GM23338 (cell line): ENCODE measurements around the gene CMSS1. TPM values are rescaled to one million over a fixed set of nuclear protein-coding genes. Genes with fewer than 3 reads are reported as not detected.

Source experiments
- ATAC-seq: fragments of 200-7000 bp; cut with Tn5 transposase; 3 replicates; pipeline ENCODE4 v1.9.1; 2020
- DNase-seq: peaks from one replicate; pipeline ENCODE4 v3.0.0-alpha.2; 2015; ENCODE audit warnings: low spot score
- H2AFZ ChIP-seq: fragments of 200-600 bp; sonication (generic); 2 replicates; pipeline ENCODE4 v1.8.0; 2016; ENCODE audit warnings: antibody characterized with exemption, mild to moderate bottlenecking, moderate library complexity
- H3F3A ChIP-seq: fragments of 200-600 bp; sonication (generic); replicated peaks from 2 replicates; pipeline ENCODE4 v1.8.0; 2017; ENCODE audit warnings: antibody characterized with exemption, mixed run types, low read depth
- H3K27ac ChIP-seq: fragments of 200-600 bp; sonication (generic); 2 replicates; pipeline ENCODE4 v1.6.1; 2016; ENCODE audit warnings: low read depth
- H3K27me3 ChIP-seq: fragments of 200-600 bp; sonication (generic); 2 replicates; pipeline ENCODE4 v1.8.0; 2016; ENCODE audit warnings: mild to moderate bottlenecking, mixed run types, moderate library complexity; ENCODE audit not compliant: insufficient read depth
- H3K36me3 ChIP-seq: fragments of 200-600 bp; sonication (generic); 2 replicates; pipeline ENCODE4 v1.8.0; 2016; ENCODE audit warnings: mild to moderate bottlenecking; ENCODE audit not compliant: insufficient read depth
- H3K4me1 ChIP-seq: fragments of 200-600 bp; sonication (generic); 2 replicates; pipeline ENCODE4 v1.8.0; 2016; ENCODE audit warnings: mild to moderate bottlenecking, moderate library complexity; ENCODE audit not compliant: insufficient read depth
- H3K4me2 ChIP-seq: fragments of 200-600 bp; sonication (generic); 2 replicates; pipeline ENCODE4 v1.7.1; 2017; ENCODE audit warnings: mixed run types
- H3K4me3 ChIP-seq: fragments of 200-600 bp; sonication (generic); 2 replicates; pipeline ENCODE4 v1.6.1; 2016; ENCODE audit warnings: mixed run types
- H3K79me2 ChIP-seq: fragments of 200-600 bp; sonication (generic); replicated peaks from 2 replicates; pipeline ENCODE4 v1.8.0; 2017; ENCODE audit warnings: mild to moderate bottlenecking; ENCODE audit not compliant: insufficient read depth
- H3K9me2 ChIP-seq: fragments of 200-600 bp; sonication (generic); 2 replicates; pipeline ENCODE4 v1.8.0; 2017; ENCODE audit not compliant: insufficient read depth
- H4K20me1 ChIP-seq: fragments of 200-600 bp; sonication (generic); replicated peaks from 2 replicates; pipeline ENCODE4 v1.8.0; 2017; ENCODE audit warnings: mild to moderate bottlenecking; ENCODE audit not compliant: insufficient read depth
- H3K27ac Mint-ChIP-seq: 2 replicates; pipeline ENCODE4 v1.8.0; 2020; ENCODE audit warnings: inconsistent platforms, mild to moderate bottlenecking, moderate library complexity, mixed read lengths
- H3K27me3 Mint-ChIP-seq: 3 replicates; pipeline ENCODE4 v1.8.0; 2022; ENCODE audit warnings: low read depth, mild to moderate bottlenecking, moderate library complexity, mixed read lengths, inconsistent platforms; ENCODE audit not compliant: insufficient read depth, poor library complexity
- H3K36me3 Mint-ChIP-seq: 3 replicates; pipeline ENCODE4 v1.8.0; 2021; ENCODE audit warnings: low read depth, mild to moderate bottlenecking, inconsistent platforms, moderate library complexity, mixed read lengths
- H3K4me1 Mint-ChIP-seq: 3 replicates; pipeline ENCODE4 v1.8.0; 2020; ENCODE audit warnings: mild to moderate bottlenecking, inconsistent platforms, mixed read lengths
- H3K4me3 Mint-ChIP-seq: 3 replicates; pipeline ENCODE4 v1.8.0; 2021; ENCODE audit warnings: moderate library complexity, mild to moderate bottlenecking, inconsistent platforms, mixed read lengths
- H3K9me3 Mint-ChIP-seq: 3 replicates; pipeline ENCODE4 v1.8.0; 2020; ENCODE audit warnings: moderate library complexity, mild to moderate bottlenecking, inconsistent platforms, mixed read lengths
- CREB1 ChIP-seq: fragments of 250-450 bp; sonication (Bioruptor Pico); IDR thresholded peaks from 2 replicates; pipeline ENCODE4 v1.5.0; 2020; ENCODE audit warnings: low read depth, mild to moderate bottlenecking, moderate library complexity
- EZH2phosphoT487 ChIP-seq: fragments of 200-600 bp; sonication (generic); IDR thresholded peaks from one replicate; pipeline ENCODE4 v1.8.1; 2018; ENCODE audit warnings: antibody characterized with exemption; ENCODE audit not compliant: unreplicated experiment
- NANOG ChIP-seq: IDR thresholded peaks from 2 replicates; pipeline ENCODE4 v1.6.1; 2016; ENCODE audit warnings: antibody characterized with exemption, borderline replicate concordance
- STAT1 ChIP-seq: IDR thresholded peaks from one replicate; pipeline ENCODE4 v1.6.1; 2016; ENCODE audit warnings: antibody characterized with exemption; ENCODE audit not compliant: unreplicated experiment
- ZNF331 ChIP-seq: fragments of 250-450 bp; sonication (Bioruptor Pico); IDR thresholded peaks from 2 replicates; pipeline ENCODE4 v1.5.0; 2020; ENCODE audit warnings: low read depth, mild to moderate bottlenecking, moderate library complexity
- polyA plus RNA-seq: library from polyadenylated mRNA; unstranded; fragments of >200 nt; fragmentation: Nextera tagmentation; extraction: Ambion mirVana; gene quantifications from 2 replicates; pipeline ENCODE4 v1.2.1, GENCODE V29; 2016
- total RNA-seq: library from RNA; depleted of rRNA; stranded (reverse); fragments of >200 nt; shearing (Covaris generic); gene quantifications from 2 replicates; pipeline ENCODE4 v1.2.3, GENCODE V29; 2014
- TF ChIP-seq, protein P1 (sequence below): fragments of 250-450 bp; sonication (Bioruptor Pico); IDR thresholded peaks from 2 replicates; pipeline ENCODE4 v1.5.0; 2020; ENCODE audit warnings: mild to moderate bottlenecking, moderate library complexity
- TF ChIP-seq, protein P2 (sequence below): IDR thresholded peaks from 2 replicates; pipeline ENCODE4 v1.6.1; 2016; ENCODE audit warnings: antibody characterized with exemption

Gene CMSS1
- total and polyA plus RNA-seq, 2 experiments from 2014 or later = 39.4 to 187 TPM

DNA sequence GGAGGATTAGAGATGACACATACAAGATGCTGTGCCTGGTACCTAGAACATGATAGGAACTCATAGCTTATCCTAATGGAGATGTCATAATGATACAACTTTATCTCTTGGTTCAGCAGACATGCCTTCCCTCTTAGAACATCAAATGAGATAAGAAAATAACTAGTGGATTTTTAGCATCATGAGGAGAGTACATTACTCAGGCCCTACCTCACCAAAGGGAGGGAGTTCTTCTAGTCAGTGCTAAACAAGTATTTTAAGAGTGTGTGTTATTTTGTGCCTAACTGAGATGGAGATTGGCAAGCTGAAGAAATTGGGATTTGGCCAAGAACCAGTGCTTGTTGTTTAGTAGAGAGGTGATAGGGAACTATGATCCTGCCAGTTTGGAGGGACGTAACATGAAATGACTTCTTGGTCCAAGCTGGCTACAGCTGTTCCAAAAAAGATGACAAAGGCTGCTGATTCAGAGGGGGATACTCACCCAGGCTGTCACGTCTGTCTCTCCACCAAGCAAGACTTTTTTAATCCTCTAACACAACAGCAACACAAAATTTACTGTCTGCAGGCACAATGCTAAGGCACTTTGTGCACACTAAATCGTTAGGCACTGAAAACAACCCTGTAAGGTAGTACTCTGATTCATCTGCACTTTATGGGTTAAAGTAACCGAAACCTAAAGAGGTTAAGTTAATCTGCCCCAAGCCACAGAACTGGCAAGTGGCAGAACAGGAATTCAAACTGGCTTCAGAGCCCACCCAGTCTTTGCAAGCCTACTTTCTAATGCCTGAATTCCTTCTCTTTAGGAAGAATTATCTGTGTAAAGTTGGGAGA lies 126.5 kb downstream of the CMSS1 start:
- Histone ChIP-seq H3K36me3 (no peaks in the 10 kb centered on the region), H3K4me2 (no peak overlapping the region), H3K79me2 (no peaks in the 10 kb centered on the region; the same call in 1 of the 2 replicates), H4K20me1 (no peaks in the 10 kb centered on the region), H3K4me1 (peaks cover 32% of the 10 kb centered on the region), H3F3A (no peaks in the 10 kb centered on the region), H2AFZ (no peak overlapping the region), H3K27ac (peak overlapping the region; percentile 64; the same call in 1 of the 2 replicates), H3K9me2 (no peaks in the 10 kb centered on the region), H3K27me3 (no peaks in the 10 kb centered on the region), H3K4me3 (no peak overlapping the region)
- DNase-seq (no peak), ATAC-seq (peak; percentile 33; the same call in 1 of the 3 replicates)
- no peak overlapping the region for H3K4me3 Mint-ChIP-seq
- TF ChIP-seq, protein P1, sequence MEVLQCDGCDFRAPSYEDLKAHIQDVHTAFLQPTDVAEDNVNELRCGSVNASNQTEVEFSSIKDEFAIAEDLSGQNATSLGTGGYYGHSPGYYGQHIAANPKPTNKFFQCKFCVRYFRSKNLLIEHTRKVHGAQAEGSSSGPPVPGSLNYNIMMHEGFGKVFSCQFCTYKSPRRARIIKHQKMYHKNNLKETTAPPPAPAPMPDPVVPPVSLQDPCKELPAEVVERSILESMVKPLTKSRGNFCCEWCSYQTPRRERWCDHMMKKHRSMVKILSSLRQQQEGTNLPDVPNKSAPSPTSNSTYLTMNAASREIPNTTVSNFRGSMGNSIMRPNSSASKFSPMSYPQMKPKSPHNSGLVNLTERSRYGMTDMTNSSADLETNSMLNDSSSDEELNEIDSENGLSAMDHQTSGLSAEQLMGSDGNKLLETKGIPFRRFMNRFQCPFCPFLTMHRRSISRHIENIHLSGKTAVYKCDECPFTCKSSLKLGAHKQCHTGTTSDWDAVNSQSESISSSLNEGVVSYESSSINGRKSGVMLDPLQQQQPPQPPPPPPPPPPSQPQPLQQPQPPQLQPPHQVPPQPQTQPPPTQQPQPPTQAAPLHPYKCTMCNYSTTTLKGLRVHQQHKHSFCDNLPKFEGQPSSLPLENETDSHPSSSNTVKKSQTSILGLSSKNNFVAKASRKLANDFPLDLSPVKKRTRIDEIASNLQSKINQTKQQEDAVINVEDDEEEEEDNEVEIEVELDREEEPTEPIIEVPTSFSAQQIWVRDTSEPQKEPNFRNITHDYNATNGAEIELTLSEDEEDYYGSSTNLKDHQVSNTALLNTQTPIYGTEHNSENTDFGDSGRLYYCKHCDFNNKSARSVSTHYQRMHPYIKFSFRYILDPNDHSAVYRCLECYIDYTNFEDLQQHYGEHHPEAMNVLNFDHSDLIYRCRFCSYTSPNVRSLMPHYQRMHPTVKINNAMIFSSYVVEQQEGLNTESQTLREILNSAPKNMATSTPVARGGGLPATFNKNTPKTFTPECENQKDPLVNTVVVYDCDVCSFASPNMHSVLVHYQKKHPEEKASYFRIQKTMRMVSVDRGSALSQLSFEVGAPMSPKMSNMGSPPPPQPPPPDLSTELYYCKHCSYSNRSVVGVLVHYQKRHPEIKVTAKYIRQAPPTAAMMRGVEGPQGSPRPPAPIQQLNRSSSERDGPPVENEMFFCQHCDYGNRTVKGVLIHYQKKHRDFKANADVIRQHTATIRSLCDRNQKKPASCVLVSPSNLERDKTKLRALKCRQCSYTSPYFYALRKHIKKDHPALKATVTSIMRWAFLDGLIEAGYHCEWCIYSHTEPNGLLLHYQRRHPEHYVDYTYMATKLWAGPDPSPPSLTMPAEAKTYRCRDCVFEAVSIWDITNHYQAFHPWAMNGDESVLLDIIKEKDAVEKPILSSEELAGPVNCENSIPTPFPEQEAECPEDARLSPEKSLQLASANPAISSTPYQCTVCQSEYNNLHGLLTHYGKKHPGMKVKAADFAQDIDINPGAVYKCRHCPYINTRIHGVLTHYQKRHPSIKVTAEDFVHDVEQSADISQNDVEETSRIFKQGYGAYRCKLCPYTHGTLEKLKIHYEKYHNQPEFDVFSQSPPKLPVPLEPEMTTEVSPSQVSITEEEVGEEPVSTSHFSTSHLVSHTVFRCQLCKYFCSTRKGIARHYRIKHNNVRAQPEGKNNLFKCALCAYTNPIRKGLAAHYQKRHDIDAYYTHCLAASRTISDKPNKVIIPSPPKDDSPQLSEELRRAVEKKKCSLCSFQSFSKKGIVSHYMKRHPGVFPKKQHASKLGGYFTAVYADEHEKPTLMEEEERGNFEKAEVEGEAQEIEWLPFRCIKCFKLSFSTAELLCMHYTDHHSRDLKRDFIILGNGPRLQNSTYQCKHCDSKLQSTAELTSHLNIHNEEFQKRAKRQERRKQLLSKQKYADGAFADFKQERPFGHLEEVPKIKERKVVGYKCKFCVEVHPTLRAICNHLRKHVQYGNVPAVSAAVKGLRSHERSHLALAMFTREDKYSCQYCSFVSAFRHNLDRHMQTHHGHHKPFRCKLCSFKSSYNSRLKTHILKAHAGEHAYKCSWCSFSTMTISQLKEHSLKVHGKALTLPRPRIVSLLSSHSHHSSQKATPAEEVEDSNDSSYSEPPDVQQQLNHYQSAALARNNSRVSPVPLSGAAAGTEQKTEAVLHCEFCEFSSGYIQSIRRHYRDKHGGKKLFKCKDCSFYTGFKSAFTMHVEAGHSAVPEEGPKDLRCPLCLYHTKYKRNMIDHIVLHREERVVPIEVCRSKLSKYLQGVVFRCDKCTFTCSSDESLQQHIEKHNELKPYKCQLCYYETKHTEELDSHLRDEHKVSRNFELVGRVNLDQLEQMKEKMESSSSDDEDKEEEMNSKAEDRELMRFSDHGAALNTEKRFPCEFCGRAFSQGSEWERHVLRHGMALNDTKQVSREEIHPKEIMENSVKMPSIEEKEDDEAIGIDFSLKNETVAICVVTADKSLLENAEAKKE (CRISPR knock-in tag) = no peak
- TF ChIP-seq EZH2phosphoT487 (no peak), NANOG (no peak), CREB1 (CRISPR knock-in tag) (no peak), ZNF331 (CRISPR knock-in tag) (no peak), STAT1 (no peak)
- TF ChIP-seq, protein P2, sequence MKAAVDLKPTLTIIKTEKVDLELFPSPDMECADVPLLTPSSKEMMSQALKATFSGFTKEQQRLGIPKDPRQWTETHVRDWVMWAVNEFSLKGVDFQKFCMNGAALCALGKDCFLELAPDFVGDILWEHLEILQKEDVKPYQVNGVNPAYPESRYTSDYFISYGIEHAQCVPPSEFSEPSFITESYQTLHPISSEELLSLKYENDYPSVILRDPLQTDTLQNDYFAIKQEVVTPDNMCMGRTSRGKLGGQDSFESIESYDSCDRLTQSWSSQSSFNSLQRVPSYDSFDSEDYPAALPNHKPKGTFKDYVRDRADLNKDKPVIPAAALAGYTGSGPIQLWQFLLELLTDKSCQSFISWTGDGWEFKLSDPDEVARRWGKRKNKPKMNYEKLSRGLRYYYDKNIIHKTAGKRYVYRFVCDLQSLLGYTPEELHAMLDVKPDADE = no peak
- H3K27me3 Mint-ChIP-seq = peaks cover 2% of the 10 kb centered on the region
- no peaks in the 10 kb centered on the region for H3K36me3 Mint-ChIP-seq
- H3K9me3 Mint-ChIP-seq = no peaks in the 10 kb centered on the region
- peak overlapping the region; percentile 10; the same call in 1 of the 2 replicates for H3K27ac Mint-ChIP-seq
- H3K4me1 Mint-ChIP-seq = peaks cover 29% of the 10 kb centered on the region
